Ascending aorta (tissue), 2 donors: ENCODE results near the gene SYNE4. TPM values are rescaled to one million over a fixed set of nuclear protein-coding genes. Genes with fewer than 3 reads are reported as not detected.

Source experiments
- DNase-seq, 2 donors: peaks; one replicate each; pipeline ENCODE4 v3.0.0-alpha.2; 2019; ENCODE audit warnings: low spot score in 2 of 2
- H3K27ac ChIP-seq, 2 donors: fragments of 200-600 bp; sonication (generic); one replicate each; pipeline ENCODE4 v1.5.1; 2016 to 2017; ENCODE audit warnings: mild to moderate bottlenecking in 1 of 2
- H3K27me3 ChIP-seq: fragments of 200-600 bp; sonication (generic); one replicate; pipeline ENCODE4 v1.5.1; 2017
- H3K36me3 ChIP-seq, 2 donors: fragments of 200-600 bp; sonication (generic); one replicate each; pipeline ENCODE4 v1.5.1; 2016
- H3K4me1 ChIP-seq, 2 donors: fragments of 200-600 bp; sonication (generic); one replicate each; pipeline ENCODE4 v1.5.1; 2016 to 2017; ENCODE audit warnings: mild to moderate bottlenecking in 1 of 2
- H3K4me3 ChIP-seq, 2 donors: fragments of 200-600 bp; sonication (generic); one replicate each; pipeline ENCODE4 v1.5.1; 2016 to 2017; ENCODE audit warnings: mild to moderate bottlenecking in 1 of 2
- H3K9me3 ChIP-seq, 2 donors: fragments of 200-600 bp; sonication (generic); one replicate each; pipeline ENCODE4 v1.5.1; 2016
- CTCF ChIP-seq, 3 experiments: fragments of 200-600 bp in 2 of 3; fragments of 450-650 bp in 1 of 3; sonication (generic) in 2 of 3; IDR thresholded peaks; one replicate each; pipeline ENCODE4 v1.5.1; 2016 to 2019; ENCODE audit warnings: antibody characterized with exemption in 3 of 3, mild to moderate bottlenecking in 1 of 3, moderate library complexity in 1 of 3
- intact Hi-C: fragments of 100-400 bp; cut with DNase I; formaldehyde crosslinking; loops from one replicate; pipeline ENCODE4 v1.15.1; 2023
- total RNA-seq: library from RNA; depleted of rRNA; stranded (reverse); fragments of >200 nt; gene quantifications from one replicate; pipeline ENCODE4 v1.1.0, GENCODE V29; 2016

SYNE4 gene
- total RNA-seq, 1 donor from 2014 or later: not detected

GRCh38 chr19:36023432-36023831, 14.8 kb upstream of the SYNE4 start:
- intact Hi-C loops: no loop called here
- H3K36me3 ChIP-seq: peaks cover 50 to 80% of the 10 kb centered on the region in 2 donors

GRCh38 chr19:36019061-36019670, 10.6 kb upstream of the SYNE4 start:
- intact Hi-C loops: loop anchor here (10.0 kb wide), 1 partner anchor 374 kb away; the partner anchor contains the start of genes COX6B1 and ETV2
- H3K4me3 ChIP-seq: no peak overlapping the region
- no peak for TF ChIP-seq CTCF (IDR thresholded peaks at IDR 0.05)
- DNase-seq: no peak
- no peaks in the 10 kb centered on the region for H3K9me3 ChIP-seq
- H3K27me3 ChIP-seq: no peaks in the 10 kb centered on the region
- H3K36me3 ChIP-seq: peaks cover 32 to 63% of the 10 kb centered on the region in 2 donors
- peaks cover 0 to 5% of the 10 kb centered on the region in 2 donors for H3K4me1 ChIP-seq
- H3K27ac ChIP-seq: no peak overlapping the region

More at GRCh38 chr19:36023432-36023831, 14.8 kb upstream of the SYNE4 start:
- no peak for DNase-seq
- no peak for TF ChIP-seq CTCF (IDR thresholded peaks at IDR 0.05)
- no peaks in the 10 kb centered on the region for H3K4me1 ChIP-seq
- H3K9me3 ChIP-seq: no peaks in the 10 kb centered on the region
- no peak overlapping the region for H3K27ac ChIP-seq
- no peak overlapping the region for H3K4me3 ChIP-seq
- H3K27me3 ChIP-seq: no peaks in the 10 kb centered on the region

GRCh38 chr19:36014012-36014924, 5.7 kb upstream of the SYNE4 start, which contains the start of gene ALKBH6:
TSS of gene ALKBH6 (minus strand) at chr19:36014213. CDS start at chr19:36013397, 816 bp downstream.
- peak; percentile 99 to 100 for DNase-seq
- peak within 1 kb of the TSS; percentile 58 to 76 for H3K4me3 ChIP-seq
- no peaks in the 10 kb centered on the region for H3K27me3 ChIP-seq
- no peak for TF ChIP-seq CTCF (IDR thresholded peaks at IDR 0.05)
- intact Hi-C loops: loop anchor here (1.0 to 10.0 kb wide), 5 partner anchors 19 to 369 kb away; partner anchors contain the start of genes CLIP3, COX6B1, ETV2 and SDHAF1
- H3K27ac ChIP-seq: peak within 1 kb of the TSS; percentile 74 to 85
- peaks cover 14 to 29% of the 10 kb centered on the region in 2 donors for H3K36me3 ChIP-seq
- peaks cover 4 to 14% of the 10 kb centered on the region in 2 donors for H3K4me1 ChIP-seq
- H3K9me3 ChIP-seq: no peaks in the 10 kb centered on the region

- no peaks in the 10 kb centered on the region for H3K27me3 ChIP-seq
- peak overlapping the region; percentile 58 to 76 for H3K4me3 ChIP-seq
- no peak for TF ChIP-seq CTCF (IDR thresholded peaks at IDR 0.05)
- H3K36me3 ChIP-seq: peaks cover 9 to 20% of the 10 kb centered on the region in 2 donors
- intact Hi-C loops: loop anchor here (1.0 to 10.0 kb wide), 5 partner anchors 18 to 369 kb away; partner anchors contain the start of genes CLIP3, COX6B1, ETV2 and SDHAF1
- H3K4me1 ChIP-seq: peaks cover 4 to 20% of the 10 kb centered on the region in 2 donors
- no peak for DNase-seq
- peak overlapping the region; percentile 74 to 85 for H3K27ac ChIP-seq
- H3K9me3 ChIP-seq: no peaks in the 10 kb centered on the region
Observed at GRCh38 chr19:36013280-36014011, 4.8 kb upstream of the SYNE4 start.

- TF ChIP-seq CTCF (IDR thresholded peaks at IDR 0.05): no peak
- H3K9me3 ChIP-seq: no peaks in the 10 kb centered on the region
- H3K4me3 ChIP-seq: no peak overlapping the region
- peak overlapping the region in 1 of 2 donors; percentile 68 for H3K27ac ChIP-seq
- peaks cover 4 to 22% of the 10 kb centered on the region in 2 donors for H3K4me1 ChIP-seq
- no peak for DNase-seq
- intact Hi-C loops: loop anchor here (10.0 kb wide), 1 partner anchor 366 kb away; the partner anchor contains the start of genes COX6B1 and ETV2
- no peaks in the 10 kb centered on the region for H3K27me3 ChIP-seq
- H3K36me3 ChIP-seq: no peaks in the 10 kb centered on the region
Observed at GRCh38 chr19:36010402-36010801, 1.8 kb upstream of the SYNE4 start.
